Activated naive CD8-positive, alpha-beta T cell treated with anti-CD3 and anti-CD28 coated beads, Interleukin-2, amount 10 ng/mL, durations not matched to agents 7 days and 5 days (primary cell): Measurements from ENCODE around the gene TRAF3. TPM values are rescaled to one million over a fixed set of nuclear protein-coding genes. Genes with fewer than 3 reads are reported as not detected.

Source experiments
- ATAC-seq: fragments of 150-1000 bp; cut with Tn5 transposase; one replicate; pipeline ENCODE4 v1.10.0; 2021; ENCODE audit warnings: low read depth, moderate library complexity
- POLR2A ChIA-PET: fragments of 350-600 bp; sonication (Branson Sonifier 250); formaldehyde crosslinking; loops from one replicate; lab custom pipeline; 2021; ENCODE audit warnings: antibody characterized with exemption; lab: Charles Lee
- DNase-seq: peaks from one replicate; pipeline ENCODE4 v3.0.0; 2021
- H3K27ac Mint-ChIP-seq: one replicate; pipeline ENCODE4 v1.8.0; 2022; ENCODE audit warnings: mild to moderate bottlenecking, mixed read lengths
- H3K27me3 Mint-ChIP-seq: one replicate; pipeline ENCODE4 v1.8.0; 2022; ENCODE audit warnings: mild to moderate bottlenecking, moderate library complexity, mixed read lengths
- H3K36me3 Mint-ChIP-seq: one replicate; pipeline ENCODE4 v1.8.0; 2021; ENCODE audit warnings: mild to moderate bottlenecking, mixed read lengths
- H3K4me1 Mint-ChIP-seq: one replicate; pipeline ENCODE4 v1.8.0; 2021; ENCODE audit warnings: mixed read lengths
- H3K4me3 Mint-ChIP-seq: one replicate; pipeline ENCODE4 v1.8.0; 2022; ENCODE audit warnings: mild to moderate bottlenecking, moderate library complexity, mixed read lengths
- H3K9me3 Mint-ChIP-seq: one replicate; pipeline ENCODE4 v1.8.0; 2021; ENCODE audit warnings: mixed read lengths
- total RNA-seq, 2 experiments: library from RNA; stranded (reverse); gene quantifications; one replicate each; pipeline ENCODE4 v1.2.3, GENCODE V29; 2021

Gene TRAF3
- total RNA-seq, 2 experiments from 2014 or later: 31.1 to 32.9 TPM

DNA sequence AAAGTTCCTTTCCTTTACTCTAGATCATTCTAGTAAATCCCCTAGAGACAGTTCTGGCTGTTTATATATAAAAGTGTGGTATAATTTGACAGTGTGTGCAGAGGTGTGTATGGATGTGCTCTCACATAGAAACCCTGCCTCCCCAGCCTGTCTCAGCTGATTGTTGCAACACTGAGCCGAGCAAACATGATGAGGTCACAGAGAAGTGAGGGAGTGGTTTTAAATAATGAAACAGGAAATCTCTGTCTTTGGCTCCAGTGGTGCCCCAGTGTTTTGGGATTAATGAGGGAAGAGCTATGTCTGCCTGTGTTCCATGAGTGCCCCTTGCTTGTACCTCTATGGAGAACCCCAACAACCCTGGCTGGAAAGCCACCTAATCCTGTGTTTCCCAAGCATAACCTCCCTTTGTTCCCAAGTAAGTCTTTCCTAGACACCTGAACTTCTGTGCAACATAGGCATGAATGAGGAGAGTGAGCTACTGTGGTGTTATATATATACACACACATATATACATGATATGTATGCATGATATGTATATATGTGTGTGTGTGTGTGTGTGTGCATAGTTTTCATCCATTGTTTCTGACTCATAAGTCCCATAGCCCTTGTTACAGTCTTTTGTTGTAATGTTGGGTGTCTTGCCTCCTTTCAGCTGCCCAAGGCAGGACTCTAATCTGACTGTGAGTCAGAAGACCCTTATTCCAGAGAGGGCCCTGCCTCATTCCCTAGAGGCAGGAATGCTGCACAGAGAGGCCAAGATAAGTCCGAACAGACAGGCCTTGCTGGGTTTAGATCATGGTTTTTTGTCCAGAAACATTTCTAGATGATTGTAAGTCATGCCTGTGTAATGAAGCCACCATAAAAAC, 18.0 kb downstream of the TRAF3 start:
- DNase-seq (no peak), ATAC-seq (peak; percentile 95)
- peak overlapping the region; percentile 39 for H3K4me3 Mint-ChIP-seq
- POLR2A ChIA-PET: interaction anchor here (0.5 to 1.2 kb wide), 3 partner anchors 14 to 201 kb away, joined by 3 to 7 read pairs (median 4); no protein-coding TSS in a partner anchor
- H3K4me1 Mint-ChIP-seq: peaks cover 20% of the 10 kb centered on the region
- peaks cover 9% of the 10 kb centered on the region for H3K9me3 Mint-ChIP-seq
- H3K36me3 Mint-ChIP-seq: peaks cover 31% of the 10 kb centered on the region
- H3K27ac Mint-ChIP-seq: peak overlapping the region; percentile 82
- no peaks in the 10 kb centered on the region for H3K27me3 Mint-ChIP-seq

GRCh38 chr14:102796661-102797190, 19.5 kb downstream of the TRAF3 start:
- POLR2A ChIA-PET: no interaction called here
- no peak overlapping the region for H3K27ac Mint-ChIP-seq
- DNase-seq (no peak), ATAC-seq (no peak)
- H3K27me3 Mint-ChIP-seq: no peaks in the 10 kb centered on the region
- H3K4me3 Mint-ChIP-seq: no peak overlapping the region
- peaks cover 17% of the 10 kb centered on the region for H3K4me1 Mint-ChIP-seq
- peaks cover 19% of the 10 kb centered on the region for H3K36me3 Mint-ChIP-seq
- H3K9me3 Mint-ChIP-seq: peaks cover 5% of the 10 kb centered on the region

DNA sequence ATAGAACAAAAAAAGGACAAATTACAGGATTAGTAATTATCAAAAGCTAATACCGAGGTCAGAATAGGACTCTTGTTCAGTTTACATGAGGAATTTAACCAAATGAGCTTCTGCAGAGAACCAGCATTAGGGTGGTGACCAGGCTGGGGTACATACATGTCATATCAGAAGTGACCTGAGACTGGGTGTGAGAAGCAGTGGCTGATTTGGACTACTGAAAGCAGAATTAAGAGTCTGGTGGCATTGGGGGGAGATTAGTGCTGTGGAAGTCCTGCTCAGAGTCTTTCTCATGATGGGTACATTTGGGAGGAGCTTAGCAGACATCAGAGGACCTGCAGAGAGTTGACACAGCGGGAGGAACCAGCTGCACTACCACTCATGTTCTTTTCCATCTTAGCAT, 21.7 kb downstream of the TRAF3 start:
- DNase-seq (no peak), ATAC-seq (no peak)
- Mint-ChIP-seq H3K4me3 (no peak overlapping the region), H3K27ac (no peak overlapping the region), H3K9me3 (no peaks in the 10 kb centered on the region), H3K4me1 (peaks cover 17% of the 10 kb centered on the region), H3K27me3 (no peaks in the 10 kb centered on the region), H3K36me3 (peaks cover 5% of the 10 kb centered on the region)
- POLR2A ChIA-PET: no interaction called here

DNA sequence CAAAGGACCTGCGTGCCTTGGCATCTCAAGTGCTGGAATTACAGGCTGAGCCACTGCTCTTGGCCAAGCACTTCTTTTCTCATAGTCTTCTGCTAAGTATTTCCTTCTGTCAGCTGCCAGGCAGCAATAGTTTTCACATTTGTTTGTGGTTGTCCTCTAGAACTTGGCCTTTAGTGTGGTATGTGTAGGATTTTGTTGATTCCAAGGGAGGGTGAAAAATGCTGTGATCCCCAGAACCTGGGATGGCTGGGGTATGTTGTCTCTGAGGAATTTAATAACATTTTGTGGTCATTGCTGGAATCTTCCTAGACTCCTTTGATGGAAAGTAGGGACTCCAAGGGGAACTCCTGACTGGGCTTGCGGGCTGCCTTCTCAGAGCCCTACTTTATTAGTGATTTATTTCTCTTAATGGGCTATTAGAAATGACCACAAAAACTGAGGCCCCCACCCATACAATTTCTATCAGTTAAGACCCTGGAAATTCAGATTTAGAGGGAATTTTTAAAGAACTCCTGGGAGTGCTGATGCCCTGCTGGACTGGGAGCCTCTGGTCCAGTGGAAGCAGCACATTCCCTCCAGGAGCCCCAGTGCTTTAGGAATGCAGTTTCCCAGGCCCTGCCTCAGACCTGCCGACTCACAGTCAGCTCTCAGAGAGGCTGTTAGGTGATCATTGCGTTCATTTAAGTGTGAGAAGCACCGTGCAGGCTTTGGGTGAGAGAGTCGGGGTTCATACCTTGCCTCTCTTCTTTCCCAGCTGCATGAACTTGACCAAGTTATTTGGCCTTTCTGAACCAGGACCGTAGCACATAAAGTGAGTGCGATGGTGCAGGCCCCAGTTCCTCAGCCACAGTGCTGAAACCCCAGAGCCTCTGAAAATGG, 22.7 kb downstream of the TRAF3 start:
- Mint-ChIP-seq H3K27me3 (no peaks in the 10 kb centered on the region), H3K4me3 (no peak overlapping the region), H3K4me1 (peaks cover 20% of the 10 kb centered on the region), H3K36me3 (peaks cover 1% of the 10 kb centered on the region), H3K9me3 (no peaks in the 10 kb centered on the region), H3K27ac (no peak overlapping the region)
- DNase-seq (no peak), ATAC-seq (no peak)
- POLR2A ChIA-PET: no interaction called here

DNA sequence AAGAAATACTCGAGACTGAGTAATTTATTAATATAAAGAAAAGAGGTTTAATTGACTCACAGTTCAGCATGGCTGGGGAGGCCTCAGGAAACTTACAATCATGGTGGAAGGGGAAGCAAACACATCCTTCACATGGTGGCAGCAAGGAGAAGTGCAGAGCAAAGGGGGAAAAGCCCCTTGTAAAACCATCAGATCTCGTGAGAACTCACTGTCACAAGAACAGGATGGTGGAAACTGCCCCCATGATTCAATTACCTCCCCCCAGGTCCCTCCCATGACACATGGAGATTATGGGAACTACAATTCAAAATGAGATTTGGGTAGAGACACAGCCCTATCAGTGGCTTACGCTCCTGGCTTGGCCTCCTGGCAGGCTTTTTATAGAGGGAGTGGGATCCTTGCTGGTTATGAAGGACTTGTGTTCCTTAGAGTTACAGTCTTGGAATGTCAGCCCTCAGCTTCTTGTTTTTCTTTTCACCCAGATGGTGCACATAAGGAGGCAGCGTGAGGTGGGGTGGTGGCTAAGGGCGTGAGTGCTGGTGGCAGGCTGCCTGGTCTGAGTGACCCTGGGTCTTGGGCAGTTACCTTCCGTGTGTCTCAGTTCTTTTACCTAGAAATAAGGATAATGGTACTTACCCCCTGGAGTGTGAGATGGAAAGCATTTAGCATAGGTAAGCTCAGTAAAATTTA, 25.7 kb downstream of the TRAF3 start:
- no peak overlapping the region for H3K27ac Mint-ChIP-seq
- no peaks in the 10 kb centered on the region for H3K27me3 Mint-ChIP-seq
- no peaks in the 10 kb centered on the region for H3K9me3 Mint-ChIP-seq
- POLR2A ChIA-PET: interaction anchor here (1.0 kb wide), 1 partner anchor 98 kb away, joined by 3 read pairs; no protein-coding TSS in a partner anchor
- H3K36me3 Mint-ChIP-seq: peaks cover 1% of the 10 kb centered on the region
- H3K4me1 Mint-ChIP-seq: peaks cover 45% of the 10 kb centered on the region
- no peak for DNase-seq
- ATAC-seq: no peak
- H3K4me3 Mint-ChIP-seq: no peak overlapping the region

- no peak for ATAC-seq
- H3K36me3 Mint-ChIP-seq: peaks cover 1% of the 10 kb centered on the region
Measured at GRCh38 chr14:102804858-102805257, 27.6 kb downstream of the TRAF3 start.

DNA sequence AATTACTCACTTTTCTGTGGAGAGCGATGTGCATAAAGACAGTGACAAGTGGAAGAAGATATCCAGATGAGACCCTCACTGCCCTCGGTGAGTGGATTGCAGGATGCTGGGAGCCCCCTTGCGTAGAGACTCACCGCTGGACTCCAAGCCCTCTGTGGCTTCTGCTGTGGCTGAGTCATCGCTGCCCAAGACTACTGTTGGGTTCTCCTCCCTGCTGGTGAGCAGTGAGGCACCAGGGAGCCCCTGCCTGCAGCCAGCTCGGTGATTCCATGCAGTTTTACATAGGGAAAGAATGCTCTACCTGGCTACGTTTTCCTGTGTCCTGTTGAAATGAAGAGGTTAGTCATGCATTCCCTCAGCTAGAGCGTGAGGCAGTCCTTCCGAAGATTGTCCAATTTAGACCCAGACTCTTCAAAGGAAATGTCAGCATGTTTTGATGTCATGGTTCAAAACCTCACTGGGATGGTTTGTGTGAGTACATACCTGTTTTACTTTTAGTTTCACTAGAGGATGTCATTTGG, 28.2 kb downstream of the TRAF3 start:
- H3K4me3 Mint-ChIP-seq: peak overlapping the region; percentile 79
- POLR2A ChIA-PET: no interaction called here

More at GRCh38 chr14:102804858-102805257, 27.6 kb downstream of the TRAF3 start:
- H3K27ac Mint-ChIP-seq: peak overlapping the region; percentile 94
- POLR2A ChIA-PET: no interaction called here
- DNase-seq: no peak
- H3K4me1 Mint-ChIP-seq: peaks cover 40% of the 10 kb centered on the region
- no peaks in the 10 kb centered on the region for H3K27me3 Mint-ChIP-seq
- H3K4me3 Mint-ChIP-seq: peak overlapping the region; percentile 79
- H3K9me3 Mint-ChIP-seq: no peaks in the 10 kb centered on the region

GRCh38 chr14:102805941-102806340, 28.7 kb downstream of the TRAF3 start:
- Mint-ChIP-seq H3K4me1 (peaks cover 40% of the 10 kb centered on the region), H3K4me3 (peak overlapping the region; percentile 79), H3K27me3 (no peaks in the 10 kb centered on the region), H3K36me3 (peaks cover 1% of the 10 kb centered on the region), H3K27ac (peak overlapping the region; percentile 94), H3K9me3 (no peaks in the 10 kb centered on the region)
- ATAC-seq (no peak), DNase-seq (no peak)
- POLR2A ChIA-PET: no interaction called here

More for the DNA sequence above, 28.2 kb downstream of the TRAF3 start:
- peak; percentile 81 for ATAC-seq
- peaks cover 1% of the 10 kb centered on the region for H3K36me3 Mint-ChIP-seq
- no peaks in the 10 kb centered on the region for H3K9me3 Mint-ChIP-seq
- peaks cover 40% of the 10 kb centered on the region for H3K4me1 Mint-ChIP-seq
- H3K27ac Mint-ChIP-seq: peak overlapping the region; percentile 94
- H3K27me3 Mint-ChIP-seq: no peaks in the 10 kb centered on the region
- DNase-seq: peak; percentile 53

- Mint-ChIP-seq H3K4me3 (no peak overlapping the region), H3K9me3 (no peaks in the 10 kb centered on the region), H3K27ac (peak overlapping the region; percentile 94), H3K27me3 (no peaks in the 10 kb centered on the region), H3K36me3 (peaks cover 1% of the 10 kb centered on the region), H3K4me1 (peaks cover 40% of the 10 kb centered on the region)
- DNase-seq: no peak
- POLR2A ChIA-PET: no interaction called here
- ATAC-seq: no peak
Measured at GRCh38 chr14:102806447-102806846, 29.2 kb downstream of the TRAF3 start.

DNA sequence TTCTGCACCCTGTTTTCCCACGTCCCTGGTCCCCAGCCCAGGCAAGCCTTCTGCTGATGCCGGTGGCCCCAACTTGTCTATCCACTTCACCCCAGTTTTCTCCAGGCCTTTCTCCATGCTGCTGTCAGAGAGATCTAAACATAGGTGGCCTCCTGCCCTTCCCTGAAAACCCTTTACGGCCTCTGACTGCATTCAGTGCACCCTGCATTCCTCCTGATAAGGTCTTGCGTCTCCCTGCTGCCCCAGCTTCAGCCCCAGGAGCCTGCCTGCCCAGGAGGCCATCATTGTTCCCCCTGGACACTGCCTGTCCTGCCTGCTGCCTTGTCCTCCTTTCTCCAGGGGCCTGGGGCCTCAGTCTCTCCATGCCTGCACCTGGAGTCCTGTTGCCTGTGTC, 29.8 kb downstream of the TRAF3 start:
- Mint-ChIP-seq H3K4me3 (peak overlapping the region; percentile 5), H3K36me3 (peaks cover 2% of the 10 kb centered on the region), H3K27me3 (no peaks in the 10 kb centered on the region), H3K27ac (peak overlapping the region; percentile 94), H3K4me1 (peaks cover 43% of the 10 kb centered on the region), H3K9me3 (peaks cover 1% of the 10 kb centered on the region)
- DNase-seq: no peak
- POLR2A ChIA-PET: interaction anchor here (0.5 to 0.6 kb wide), 2 partner anchors 33 to 621 kb away, joined by 3 to 5 read pairs; no protein-coding TSS in a partner anchor
- no peak for ATAC-seq

GRCh38 chr14:102809870-102810269, 32.6 kb downstream of the TRAF3 start:
- POLR2A ChIA-PET: no interaction called here
- DNase-seq: no peak
- no peak overlapping the region for H3K4me3 Mint-ChIP-seq
- H3K4me1 Mint-ChIP-seq: peaks cover 39% of the 10 kb centered on the region
- no peaks in the 10 kb centered on the region for H3K27me3 Mint-ChIP-seq
- ATAC-seq: no peak
- peaks cover 6% of the 10 kb centered on the region for H3K36me3 Mint-ChIP-seq
- H3K9me3 Mint-ChIP-seq: peaks cover 1% of the 10 kb centered on the region
- H3K27ac Mint-ChIP-seq: no peak overlapping the region

DNA sequence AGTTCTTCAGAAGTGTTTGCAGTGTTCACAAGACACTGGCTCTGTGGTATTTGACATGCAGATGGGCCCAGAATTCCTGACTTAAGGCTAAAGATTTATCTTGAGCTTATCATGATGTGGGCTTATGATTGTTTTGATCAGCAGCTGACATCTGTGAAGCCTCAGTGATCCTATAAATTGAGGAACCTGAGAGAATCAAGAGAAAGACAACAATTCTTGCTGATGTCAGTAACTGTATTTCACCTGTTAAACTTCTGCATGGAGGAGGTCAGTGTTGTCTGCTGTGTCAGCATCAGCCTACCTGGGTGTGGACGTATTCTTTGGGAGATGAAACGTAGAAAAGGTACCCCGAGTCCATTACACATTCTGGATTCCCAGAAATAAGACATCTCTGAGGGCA, 33.3 kb downstream of the TRAF3 start:
- no peak for ATAC-seq
- Mint-ChIP-seq H3K27me3 (no peaks in the 10 kb centered on the region), H3K27ac (no peak overlapping the region), H3K9me3 (peaks cover 1% of the 10 kb centered on the region), H3K4me1 (peaks cover 35% of the 10 kb centered on the region), H3K36me3 (peaks cover 9% of the 10 kb centered on the region), H3K4me3 (no peak overlapping the region)
- no peak for DNase-seq
- POLR2A ChIA-PET: no interaction called here
